ENCODE data around the gene NHSL2. TPM values are rescaled to one million over a fixed set of nuclear protein-coding genes. Genes with fewer than 3 reads are reported as not detected.
A peak's percentile ranks its signal among the peaks of the same experiment; 100 is the strongest.

NHSL2 gene
- total RNA-seq, 1 donor from 2014 or later: 3.8 TPM

- Histone ChIP-seq H3K4me1 (peaks cover 8% of the 10 kb centered on the region), H3K36me3 (no peaks in the 10 kb centered on the region), H3K9me3 (replicated peaks) (no peaks in the 10 kb centered on the region), H3K4me3 (no peak overlapping the region), H3K27ac (replicated peaks) (no peak overlapping the region), H3K27me3 (ENCODE audit: low read depth) (no peaks in the 10 kb centered on the region)
- intact Hi-C loops (cut with micrococcal nuclease): no loop called here
- TF ChIP-seq CTCF (IDR thresholded peaks at IDR 0.05; ENCODE audit: borderline replicate concordance): no peak
- no peak for DNase-seq
Observed at GRCh38 chrX:71949363-71949762, 38.7 kb downstream of the NHSL2 start.

- Histone ChIP-seq H3K9me3 (replicated peaks) (no peaks in the 10 kb centered on the region), H3K4me1 (peaks cover 8% of the 10 kb centered on the region), H3K36me3 (no peaks in the 10 kb centered on the region), H3K4me3 (no peak overlapping the region), H3K27ac (replicated peaks) (no peak overlapping the region), H3K27me3 (ENCODE audit: low read depth) (no peaks in the 10 kb centered on the region)
- DNase-seq: no peak
- TF ChIP-seq CTCF (IDR thresholded peaks at IDR 0.05; ENCODE audit: borderline replicate concordance): no peak
- intact Hi-C loops (cut with micrococcal nuclease): no loop called here
Observed at GRCh38 chrX:71949844-71950445, 39.3 kb downstream of the NHSL2 start.

- no peaks in the 10 kb centered on the region for H3K9me3 ChIP-seq (replicated peaks)
- no peaks in the 10 kb centered on the region for H3K27me3 ChIP-seq (ENCODE audit: low read depth)
- DNase-seq: no peak
- no peak overlapping the region for H3K27ac ChIP-seq (replicated peaks)
- H3K4me3 ChIP-seq: no peak overlapping the region
- H3K36me3 ChIP-seq: no peaks in the 10 kb centered on the region
- TF ChIP-seq CTCF (IDR thresholded peaks at IDR 0.05; ENCODE audit: borderline replicate concordance): no peak
- intact Hi-C loops (cut with micrococcal nuclease): no loop called here
- peaks cover 8% of the 10 kb centered on the region for H3K4me1 ChIP-seq
Observed at GRCh38 chrX:71953391-71953790, 42.7 kb downstream of the NHSL2 start.

GRCh38 chrX:71953946-71954345 lies 43.3 kb downstream of the NHSL2 start:
- Histone ChIP-seq H3K27me3 (ENCODE audit: low read depth) (no peaks in the 10 kb centered on the region), H3K4me1 (peaks cover 8% of the 10 kb centered on the region), H3K9me3 (replicated peaks) (no peaks in the 10 kb centered on the region), H3K36me3 (no peaks in the 10 kb centered on the region), H3K4me3 (no peak overlapping the region), H3K27ac (replicated peaks) (peak overlapping the region; percentile 12)
- intact Hi-C loops (cut with micrococcal nuclease): no loop called here
- TF ChIP-seq CTCF (IDR thresholded peaks at IDR 0.05; ENCODE audit: borderline replicate concordance): no peak
- DNase-seq: no peak

- Histone ChIP-seq H3K4me3 (no peak overlapping the region), H3K36me3 (no peaks in the 10 kb centered on the region), H3K9me3 (replicated peaks) (no peaks in the 10 kb centered on the region), H3K27ac (replicated peaks) (peak overlapping the region; percentile 33), H3K27me3 (ENCODE audit: low read depth) (no peaks in the 10 kb centered on the region), H3K4me1 (peaks cover 8% of the 10 kb centered on the region)
- intact Hi-C loops (cut with micrococcal nuclease): no loop called here
- TF ChIP-seq CTCF (IDR thresholded peaks at IDR 0.05; ENCODE audit: borderline replicate concordance): no peak
- no peak for DNase-seq
Observed at GRCh38 chrX:71954458-71954857, 43.8 kb downstream of the NHSL2 start.

Data from left ventricle myocardium inferior (tissue), 1 donor.